Adrenal gland (tissue), 12 donors: ENCODE data around the gene AKAP13. TPM values are rescaled to one million over a fixed set of nuclear protein-coding genes. Genes with fewer than 3 reads are reported as not detected.
"Not testable (repeated sequence)": the region's sequence is repeated elsewhere in the genome, so short reads cannot be mapped to it uniquely, and the experiment has no call there.

Experiments
- DNase-seq, 7 donors: peaks; one replicate each; pipeline ENCODE4 v3.0.0-alpha.2; 2019 to 2020
- H3K27ac ChIP-seq, 5 donors: fragments of 200-600 bp; sonication (generic) in 4 of 5; 1 replicate in 3 of 5; 2 replicates in 2 of 5; pipeline versions ENCODE4 v1.5.1 to v1.8.0; 2016 to 2020; ENCODE audit warnings: mild to moderate bottlenecking in 1 of 5
- H3K27me3 ChIP-seq: fragments of 200-600 bp; 2 replicates; pipeline ENCODE4 v1.8.0; 2021
- H3K36me3 ChIP-seq, 2 donors: fragments of 200-600 bp; replicated peaks in 1 of 2; 1 replicate in 1 of 2; 2 replicates in 1 of 2; pipeline versions ENCODE4 v1.5.1 to v1.8.0; 2018 to 2022
- H3K4me1 ChIP-seq, 2 donors: fragments of 200-600 bp; replicated peaks in 1 of 2; 1 replicate in 1 of 2; 2 replicates in 1 of 2; pipeline versions ENCODE4 v1.5.1 to v1.8.0; 2018 to 2021
- H3K4me3 ChIP-seq, 4 donors: fragments of 200-600 bp; sonication (generic) in 3 of 4; one replicate each; pipeline ENCODE4 v1.5.1; 2016 to 2018
- H3K9me3 ChIP-seq, 3 donors: fragments of 200-600 bp; sonication (generic) in 1 of 3; replicated peaks in 1 of 3; 1 replicate in 2 of 3; 2 replicates in 1 of 3; pipeline versions ENCODE4 v1.5.1 to v1.8.0; 2016 to 2021
- POLR2A ChIP-seq, 2 donors: fragments of 450-650 bp; IDR thresholded peaks; one replicate each; pipeline ENCODE4 v1.6.1; 2017; ENCODE audit warnings: antibody characterized with exemption in 2 of 2, mild to moderate bottlenecking in 2 of 2, moderate library complexity in 1 of 2
- WGBS, 4 donors: extraction: QIAGEN DNeasy Blood & Tissue Kit in 2 of 4; methylation state at CpG; one replicate each; pipeline versions ENCODE4 v1.1.5 to v1.1.7; 2013 to 2017; 5-methylcytosine and 5-hydroxymethylcytosine counted together
- intact Hi-C, 2 donors: fragments of 100-400 bp; cut with DNase I; formaldehyde crosslinking; loops; one replicate each; pipeline versions ENCODE4 v1.14.1 to v1.15.0; 2022 to 2023
- polyA plus RNA-seq, 3 donors: library from polyadenylated mRNA; stranded (reverse); fragments of 200-250 nt in 2 of 3; fragments of 350-450 nt in 1 of 3; fragmentation: Illumina TruSeq in 1 of 3; extraction: RNeasy Lipid Tissue Mini Kit (QIAGEN cat#74804) in 1 of 3; gene quantifications; one replicate each; pipeline ENCODE4 v1.2.3, GENCODE V29; 2013 to 2014
- total RNA-seq, 9 donors: library from RNA; depleted of rRNA in 4 of 9; stranded (reverse); fragments of >200 nt in 4 of 9; fragments of 120-200 nt in 1 of 9; fragmentation: NEBNext Ultra II Directional in 1 of 9; extraction: Animal tissue kit (Norgen Biotek cat#: 25700) in 1 of 9; gene quantifications; one replicate each; pipeline versions ENCODE4 v1.1.0 to v1.2.4, GENCODE V29; 2013 to 2023
- donor health status: healthy with polysubstance abuse.
- donor health status: Bipolar disorder and iron deficiency.
- donor health status: DM: yes; HTN: yes; CAD: no.
- donor health status: DM: no; HTN: no; CAD: no.
- donor health status: DM: no; HTN: no; CAD: no.
- donor health status: DM: yes; HTN: yes; CAD: no.

AKAP13 gene
- total and polyA plus RNA-seq, 12 donors = 42.7 to 144 (median 89.2) TPM

GRCh38 chr15:85343443-85343842 lies 37.0 kb upstream of the AKAP13 start:
- intact Hi-C loops, H3K9me3 ChIP-seq, DNase-seq, H3K4me3 ChIP-seq, H3K36me3 ChIP-seq, H3K27me3 ChIP-seq: not testable (repeated sequence)
- WGBS, 4 donors = 34 to 45% (median 37%) methylated on average over 5 of the region's 5 CpGs
- TF ChIP-seq POLR2A (IDR thresholded peaks at IDR 0.05) = peak in 1 of 2 donors; percentile 16
- H3K4me1 ChIP-seq = peaks cover 8 to 10% of the 10 kb centered on the region in 2 donors
- peak overlapping the region in 3 of 5 donors; percentile 47 to 63 (median 47) for H3K27ac ChIP-seq

- H3K4me3 ChIP-seq, H3K27ac ChIP-seq, DNase-seq, H3K9me3 ChIP-seq, H3K36me3 ChIP-seq, intact Hi-C loops, H3K27me3 ChIP-seq: not testable (repeated sequence)
- 93 to 100% (median 96%) methylated on average over 1 of the region's 1 CpG for WGBS, 4 donors
- H3K4me1 ChIP-seq = peaks cover 8 to 11% of the 10 kb centered on the region in 2 donors
Observed at GRCh38 chr15:85344241-85344640, 36.2 kb upstream of the AKAP13 start.

GRCh38 chr15:85344653-85345114 lies 35.7 kb upstream of the AKAP13 start:
- H3K9me3 ChIP-seq, intact Hi-C loops, DNase-seq, H3K4me3 ChIP-seq, H3K27me3 ChIP-seq, H3K36me3 ChIP-seq: not testable (repeated sequence)
- Histone ChIP-seq H3K27ac (peak overlapping the region in 1 of 5 donors; percentile 54), H3K4me1 (peaks cover 8 to 11% of the 10 kb centered on the region in 2 donors)
- 73 to 85% (median 81%) methylated on average over 5 to 6 of the region's 6 CpGs for WGBS, 4 donors

DNA sequence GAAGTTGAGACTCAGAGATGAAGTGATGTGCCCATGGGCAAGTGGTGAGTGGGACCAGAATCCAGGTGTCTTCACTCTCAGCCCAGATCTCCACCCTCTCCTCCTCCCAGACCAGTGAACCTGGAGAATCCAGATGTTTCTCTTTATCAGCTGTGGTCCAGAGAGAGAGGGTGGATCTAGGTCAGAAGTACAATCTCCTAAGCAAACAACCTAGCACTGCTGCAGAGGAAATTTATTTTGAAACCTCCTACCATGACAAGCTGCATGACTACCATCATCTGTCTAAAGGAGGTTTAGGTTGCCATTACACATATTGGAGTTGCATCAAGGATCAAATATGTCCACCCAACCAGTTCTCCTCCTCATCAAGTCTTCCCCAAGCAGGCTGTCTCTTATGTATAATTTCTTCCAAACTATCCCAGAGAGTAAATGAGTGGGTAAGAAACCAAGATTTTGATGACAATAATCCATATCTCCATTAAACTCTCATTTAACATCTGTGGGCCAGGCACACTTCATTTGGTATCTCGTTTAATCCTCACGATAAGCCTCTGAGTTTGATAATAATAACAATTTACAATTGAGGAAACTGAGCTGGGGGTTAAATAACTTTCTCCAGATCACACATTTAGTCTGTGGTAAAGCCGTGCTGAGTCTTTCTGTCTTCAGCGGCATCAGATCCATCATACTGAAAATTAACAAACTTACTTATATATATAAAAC lies 35.0 kb upstream of the AKAP13 start:
- H3K4me3 ChIP-seq, H3K36me3 ChIP-seq, H3K9me3 ChIP-seq, DNase-seq, intact Hi-C loops, H3K27me3 ChIP-seq: not testable (repeated sequence)
- WGBS, 4 donors = 89 to 97% (median 95%) methylated on average over 4 of the region's 4 CpGs
- Histone ChIP-seq H3K27ac (peak overlapping the region in 1 of 5 donors; percentile 40), H3K4me1 (peaks cover 8 to 11% of the 10 kb centered on the region in 2 donors)

DNA sequence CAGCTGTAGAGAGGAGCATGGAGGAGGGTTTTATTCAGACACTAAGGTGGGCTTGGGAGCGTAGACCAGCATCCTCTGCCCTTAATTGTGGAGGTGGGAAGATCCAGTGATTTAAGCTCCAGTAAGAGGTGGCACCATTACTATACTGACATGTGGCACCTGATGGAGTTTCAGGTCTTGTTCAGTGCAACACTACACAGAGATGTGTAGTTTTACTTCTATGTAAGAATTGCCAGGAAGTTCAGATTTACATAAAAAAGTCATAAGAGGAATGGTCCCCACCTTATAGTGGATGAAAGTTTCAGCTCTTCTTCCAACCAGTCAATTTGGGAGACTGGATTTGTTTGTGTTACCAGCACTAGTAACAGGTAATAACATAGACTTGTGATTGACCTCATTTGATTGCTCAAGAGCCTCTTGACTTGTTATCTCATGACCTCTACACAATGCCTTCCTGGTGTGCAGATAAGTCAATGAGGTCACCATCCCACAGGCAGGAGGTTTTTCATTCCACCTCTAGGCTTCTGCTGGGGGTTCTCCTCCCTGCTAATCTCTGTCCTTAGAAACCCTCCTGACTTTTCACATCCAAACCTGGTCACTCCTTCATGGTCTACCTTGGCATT lies 33.8 kb upstream of the AKAP13 start:
- H3K27ac ChIP-seq, H3K9me3 ChIP-seq, intact Hi-C loops, H3K27me3 ChIP-seq, H3K4me3 ChIP-seq, H3K36me3 ChIP-seq: not testable (repeated sequence)
- H3K4me1 ChIP-seq = peaks cover 8 to 11% of the 10 kb centered on the region in 2 donors
- DNase-seq = peak in 1 of 7 donors; percentile 36
- 100% methylated on average over 1 of the region's 1 CpG for WGBS, 4 donors

DNA sequence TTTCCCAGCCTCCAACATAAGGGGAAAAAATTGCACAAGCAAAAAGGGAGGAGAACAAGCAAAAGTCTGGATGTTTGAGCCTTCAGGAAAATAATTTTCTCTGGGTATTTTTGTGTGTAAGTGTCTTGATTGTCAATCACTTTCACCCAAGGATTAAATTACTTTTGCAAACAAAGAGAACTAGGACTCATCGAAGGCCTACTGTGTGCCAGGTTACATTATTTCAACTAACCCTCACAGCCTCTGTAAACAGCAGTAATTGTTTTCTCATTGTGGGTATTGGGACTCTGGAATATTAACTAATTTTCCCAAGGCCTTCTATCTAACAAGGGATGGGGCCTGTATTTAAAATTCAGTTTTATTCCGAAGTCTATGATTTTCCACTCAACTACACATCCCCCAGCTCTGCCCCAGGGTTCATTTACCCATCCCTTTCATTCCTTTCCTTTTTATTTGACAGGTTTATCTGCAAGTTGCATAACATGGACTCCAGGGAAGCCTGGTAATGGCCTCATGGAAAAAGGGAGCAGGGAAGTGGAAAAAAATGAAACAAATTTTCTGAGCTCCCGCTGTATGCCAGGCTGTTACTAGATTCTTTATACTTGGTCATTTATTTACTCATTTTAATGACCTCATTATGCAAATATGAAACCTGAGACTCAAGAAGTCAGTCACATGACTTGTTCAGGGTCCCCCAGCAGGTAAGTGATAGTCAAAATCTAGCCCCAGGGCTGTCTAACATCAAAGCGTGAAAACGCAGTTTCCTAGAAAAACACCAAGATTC lies 32.9 kb upstream of the AKAP13 start:
- DNase-seq = peak in 1 of 7 donors; percentile 34
- peaks cover 8 to 11% of the 10 kb centered on the region in 2 donors for H3K4me1 ChIP-seq
- H3K9me3 ChIP-seq, H3K4me3 ChIP-seq, H3K27me3 ChIP-seq, H3K36me3 ChIP-seq, intact Hi-C loops: not testable (repeated sequence)
- 79 to 94% (median 88%) methylated on average over 5 of the region's 5 CpGs for WGBS, 4 donors
- H3K27ac ChIP-seq = peak overlapping the region in 2 of 5 donors; percentile 4 to 31

GRCh38 chr15:85348048-85348766 lies 32.2 kb upstream of the AKAP13 start:
- H3K27ac ChIP-seq = peak overlapping the region in 3 of 5 donors; percentile 4 to 38 (median 21)
- H3K27me3 ChIP-seq, DNase-seq, H3K36me3 ChIP-seq, H3K9me3 ChIP-seq, intact Hi-C loops, H3K4me1 ChIP-seq, H3K4me3 ChIP-seq: not testable (repeated sequence)
- WGBS, 4 donors = 88 to 92% (median 90%) methylated on average over 8 of the region's 8 CpGs

DNA sequence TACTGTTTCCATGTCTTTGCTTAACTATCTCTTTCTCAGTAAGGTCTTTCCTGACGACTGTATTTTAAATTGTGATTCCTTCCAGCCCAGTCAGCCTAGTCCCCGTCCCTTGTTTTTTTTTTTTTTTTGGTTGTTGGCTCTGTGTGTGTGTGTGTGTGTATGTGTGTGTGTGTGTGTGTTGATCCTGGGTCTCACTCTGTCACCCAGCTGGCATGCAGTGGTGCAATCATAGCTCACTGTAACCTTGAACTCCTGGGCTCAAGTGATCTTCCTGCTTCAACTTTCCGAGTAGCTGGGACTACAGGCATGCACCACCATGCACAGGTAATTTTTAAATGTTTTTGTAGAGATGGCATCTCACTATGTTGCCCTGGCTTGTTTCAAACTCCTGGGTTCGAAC lies 31.3 kb upstream of the AKAP13 start:
- intact Hi-C loops, H3K9me3 ChIP-seq, H3K36me3 ChIP-seq, H3K27me3 ChIP-seq, H3K4me3 ChIP-seq, H3K4me1 ChIP-seq: not testable (repeated sequence)
- WGBS, 4 donors = 46 to 57% (median 51%) methylated on average over 4 of the region's 4 CpGs
- peak; percentile 69 to 92 (median 86) for DNase-seq
- H3K27ac ChIP-seq = peak overlapping the region in 3 of 5 donors; percentile 4 to 38 (median 21)
